H54 (cell line): Measurements from ENCODE around the gene PAX2.

ENCODE experiments used
- DNase-seq: peaks from one replicate; pipeline ENCODE4 v3.0.0; 2011; ENCODE audit warnings: low spot score, mixed read lengths; ENCODE audit not compliant: insufficient read length
- FAIRE-seq: peaks from 3 replicates; lab custom pipeline; 2011; peaks lifted over from hg19 to GRCh38; lab: Jason Lieb, UNC
- POLR2A ChIP-seq: IDR thresholded peaks from 2 replicates; pipeline ENCODE4 v1.6.1; 2011; ENCODE audit warnings: low read depth, mild to moderate bottlenecking, low read length

Gene PAX2

GRCh38 chr10:100748231-100749058, 3.1 kb downstream of the PAX2 start:
- DNase-seq = no peak
- no peak for FAIRE-seq

GRCh38 chr10:100749059-100749308, 3.6 kb downstream of the PAX2 start:
- no peak for FAIRE-seq
- no peak for DNase-seq
- no peak for TF ChIP-seq POLR2A

More at GRCh38 chr10:100748231-100749058, 3.1 kb downstream of the PAX2 start:
- no peak for TF ChIP-seq POLR2A

- DNase-seq = no peak
- FAIRE-seq = no peak
Observed at GRCh38 chr10:100749309-100750217, 4.2 kb downstream of the PAX2 start.

DNA sequence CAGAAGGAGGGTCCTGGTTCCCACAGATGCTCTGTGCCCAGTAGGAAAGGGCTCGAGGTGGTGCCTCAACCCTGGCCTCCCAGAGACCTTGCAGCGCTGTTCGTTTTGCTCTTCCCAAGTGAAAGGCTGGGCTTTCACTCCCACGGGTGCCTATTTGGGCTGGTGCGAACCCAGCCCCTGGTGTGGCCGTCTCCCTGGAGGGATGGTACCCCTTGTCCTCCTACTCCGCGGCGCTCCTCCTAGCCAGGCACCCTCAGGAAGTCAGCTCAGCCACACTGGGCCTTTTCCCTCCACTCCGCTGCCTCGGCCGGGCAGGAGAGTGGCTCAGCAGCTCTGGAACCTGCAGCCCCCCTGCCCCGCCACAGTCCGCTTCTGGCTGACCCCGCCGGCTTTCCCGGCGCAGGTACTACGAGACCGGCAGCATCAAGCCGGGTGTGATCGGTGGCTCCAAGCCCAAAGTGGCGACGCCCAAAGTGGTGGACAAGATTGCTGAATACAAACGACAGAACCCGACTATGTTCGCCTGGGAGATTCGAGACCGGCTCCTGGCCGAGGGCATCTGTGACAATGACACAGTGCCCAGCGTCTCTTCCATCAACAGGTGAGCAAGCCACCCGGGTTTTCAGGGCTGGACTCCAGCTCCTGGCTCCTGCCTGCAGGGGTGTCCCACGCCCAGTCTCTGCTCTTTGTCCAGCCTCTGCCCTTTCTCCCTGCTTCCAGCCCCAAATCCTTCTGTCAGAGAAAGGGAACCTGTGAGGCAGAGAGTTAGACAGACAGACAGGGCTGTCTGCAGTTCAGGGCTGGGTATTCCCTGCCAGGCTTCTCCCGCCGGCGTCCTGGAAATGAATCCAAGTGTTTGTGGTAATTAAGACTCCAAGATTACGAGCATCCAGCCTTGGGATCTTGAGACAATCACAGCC, 5.2 kb downstream of the PAX2 start:
- DNase-seq = no peak
- no peak for TF ChIP-seq POLR2A
- no peak for FAIRE-seq

More at GRCh38 chr10:100749309-100750217, 4.2 kb downstream of the PAX2 start:
- TF ChIP-seq POLR2A = no peak

DNA sequence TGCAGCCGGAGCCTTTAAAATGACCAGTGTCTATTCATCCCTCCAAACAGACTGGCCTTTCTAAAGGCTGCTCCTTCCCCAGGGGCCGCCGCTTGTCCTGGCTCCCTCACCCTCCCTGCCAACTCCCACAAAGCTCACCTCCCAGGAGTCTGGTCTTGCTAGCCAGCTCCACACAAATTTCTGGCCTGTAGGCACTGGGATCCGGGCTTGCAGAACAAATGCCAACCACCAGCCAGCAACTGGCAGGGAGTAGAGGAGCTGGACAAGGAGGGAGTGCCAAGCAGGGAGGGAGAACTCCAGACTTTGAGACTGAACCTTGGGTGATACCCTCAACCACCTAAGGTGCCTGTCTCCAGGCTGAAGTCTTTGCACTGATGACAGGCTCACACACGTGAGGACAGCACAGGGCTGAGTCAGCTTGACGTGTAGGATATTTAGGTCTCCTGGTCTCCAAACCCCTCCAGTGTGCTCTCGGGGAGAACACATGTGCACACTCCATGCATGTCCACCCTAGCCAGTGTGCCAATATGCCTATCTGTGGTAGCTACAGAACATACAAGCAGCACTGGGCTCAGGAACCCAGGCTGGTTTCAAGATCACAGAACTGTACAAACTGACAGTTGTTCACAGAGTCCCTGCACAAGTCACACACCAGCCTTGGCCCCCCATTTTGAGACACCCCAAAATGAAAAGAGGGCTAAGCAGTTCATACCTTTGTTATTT, 6.0 kb downstream of the PAX2 start:
- FAIRE-seq = no peak
- DNase-seq = no peak
- TF ChIP-seq POLR2A = no peak

GRCh38 chr10:100755821-100756220, 10.4 kb downstream of the PAX2 start:
- no peak for TF ChIP-seq POLR2A
- DNase-seq (no peak), FAIRE-seq (no peak)

DNA sequence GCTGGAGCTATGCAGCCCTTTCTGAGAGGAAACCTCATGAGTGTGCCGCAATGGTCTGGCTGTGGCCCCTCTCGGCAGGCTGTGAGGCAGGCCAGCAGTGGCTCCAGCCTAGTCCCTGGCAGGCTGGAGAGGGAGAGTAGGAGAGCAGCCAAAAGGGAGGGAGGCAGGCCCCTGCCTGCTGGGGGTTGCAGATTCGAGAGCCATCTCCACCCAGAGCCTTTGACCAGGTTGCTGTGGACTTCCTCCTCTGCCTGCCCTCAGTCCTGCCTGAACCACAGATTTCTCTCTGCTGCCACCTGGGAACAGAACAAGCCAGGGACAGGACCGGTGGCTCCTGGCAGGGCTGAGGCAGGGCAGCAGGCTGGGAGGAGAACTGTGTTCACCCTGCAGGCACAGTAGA, 13.9 kb downstream of the PAX2 start:
- FAIRE-seq (no peak), DNase-seq (no peak)

GRCh38 chr10:100760726-100761125, 15.3 kb downstream of the PAX2 start:
- DNase-seq (no peak), FAIRE-seq (no peak)
- TF ChIP-seq POLR2A = no peak

More for the DNA sequence above, 13.9 kb downstream of the PAX2 start:
- no peak for TF ChIP-seq POLR2A

GRCh38 chr10:100761191-100761590, 15.8 kb downstream of the PAX2 start:
- DNase-seq = no peak
- TF ChIP-seq POLR2A = no peak
- no peak for FAIRE-seq

DNA sequence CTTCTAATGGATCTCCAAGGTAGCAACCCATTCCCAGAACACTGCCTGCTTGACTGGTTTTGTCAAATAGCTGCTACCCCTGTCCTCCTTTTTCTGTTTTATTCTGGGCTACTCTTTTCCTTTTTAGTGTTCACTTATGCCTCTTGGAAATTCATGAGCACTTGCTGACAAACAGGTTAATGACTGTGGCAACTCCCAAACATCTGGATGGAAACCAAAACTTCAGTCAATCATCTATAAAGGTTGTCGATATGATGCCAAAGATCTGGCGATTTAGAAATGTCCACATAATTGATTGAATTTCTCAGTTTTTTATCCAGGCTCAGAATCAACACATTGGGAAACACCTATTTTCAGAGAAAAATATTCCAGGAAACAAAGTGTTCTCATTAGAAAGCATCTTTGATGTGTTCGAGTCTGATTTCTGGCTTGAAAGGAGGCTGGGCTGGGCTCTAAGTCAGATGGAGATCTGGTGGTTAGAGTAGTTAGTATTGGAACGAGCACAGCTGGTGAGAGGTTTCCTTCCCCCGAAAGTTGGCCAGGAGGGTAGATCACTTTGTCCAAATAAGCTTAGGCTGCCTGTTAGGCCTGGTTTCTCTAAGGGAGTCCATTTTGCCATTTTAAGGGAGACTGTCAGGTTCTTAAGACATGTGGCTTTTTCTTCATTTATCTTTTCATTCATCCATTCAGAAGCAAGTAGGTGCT, 17.8 kb downstream of the PAX2 start:
- DNase-seq = no peak

DNA sequence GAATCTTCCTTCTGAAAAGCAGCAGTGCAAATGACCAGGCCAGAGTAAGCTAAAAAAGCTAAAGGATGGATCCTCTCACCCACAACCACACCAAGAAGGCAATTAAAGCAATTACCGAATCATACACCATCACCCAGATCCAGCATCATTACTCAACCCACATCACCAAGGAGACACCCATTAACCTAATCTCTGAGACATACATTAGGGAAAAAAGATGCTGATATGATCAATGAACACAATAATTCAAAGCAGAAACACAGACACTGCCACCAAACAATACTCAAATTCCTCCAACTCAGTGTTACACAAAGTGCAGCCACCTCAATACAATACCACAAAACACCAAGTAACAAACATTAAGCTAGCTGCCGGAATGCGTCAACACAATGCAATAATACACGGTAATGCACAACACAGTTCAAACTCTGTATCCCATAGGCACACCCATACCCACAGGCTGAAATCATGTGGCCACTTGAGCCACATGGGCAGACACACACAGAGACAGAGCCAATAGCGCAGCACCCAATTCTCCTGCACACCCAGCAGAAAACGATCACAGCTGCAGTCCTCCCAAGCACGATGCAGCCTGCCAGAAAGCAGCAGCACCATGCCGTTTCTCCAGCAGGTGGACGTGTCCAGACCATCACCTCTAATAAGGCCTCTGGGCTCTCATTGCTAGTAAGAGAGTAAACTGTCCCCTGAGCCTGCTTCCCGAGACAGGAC, 21.5 kb downstream of the PAX2 start:
- DNase-seq = no peak
- TF ChIP-seq POLR2A = no peak
- FAIRE-seq = no peak

More for the DNA sequence above, 17.8 kb downstream of the PAX2 start:
- FAIRE-seq = no peak
- no peak for TF ChIP-seq POLR2A

DNA sequence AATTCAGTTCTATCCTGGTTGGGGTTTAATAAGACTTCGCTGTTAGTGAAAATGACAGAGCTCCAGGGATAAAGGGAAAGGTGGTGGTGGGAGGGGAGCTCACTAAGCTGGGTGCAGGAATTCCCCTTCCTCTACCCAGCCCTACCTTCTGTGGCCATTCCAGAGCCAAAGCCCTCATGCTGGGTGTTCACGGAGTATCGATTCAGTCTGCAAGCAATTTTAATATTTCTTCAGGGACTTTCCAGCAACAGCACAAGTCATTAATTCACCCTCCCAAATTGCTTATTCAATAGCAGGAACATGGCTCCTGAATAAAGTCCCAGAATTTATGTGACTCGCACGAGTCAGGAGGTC, 22.0 kb downstream of the PAX2 start:
- TF ChIP-seq POLR2A = no peak
- DNase-seq = no peak
- no peak for FAIRE-seq
